Liver (tissue), 9 donors: ENCODE measurements around the gene ZYX. TPM values are rescaled to one million over a fixed set of nuclear protein-coding genes. Genes with fewer than 3 reads are reported as not detected.
A peak's percentile ranks its signal among the peaks of the same experiment; 100 is the strongest.

ENCODE experiments used
- DNase-seq: peaks from one replicate; pipeline ENCODE4 v3.0.0-alpha.2; 2017; ENCODE audit warnings: low spot score
- H3K27ac ChIP-seq, 2 donors: one replicate each; pipeline ENCODE4 v1.7.0; 2013; ENCODE audit warnings: inconsistent platforms in 2 of 2, low read length in 2 of 2, control low read depth in 1 of 2, low read depth in 1 of 2, mild to moderate bottlenecking in 1 of 2
- H3K27me3 ChIP-seq, 4 donors: one replicate each; pipeline versions ENCODE4 v1.6.1 to v1.7.0; 2013; ENCODE audit warnings: low read length in 3 of 4, inconsistent platforms in 1 of 4, mild to moderate bottlenecking in 1 of 4, moderate library complexity in 1 of 4; ENCODE audit not compliant: control insufficient read depth in 4 of 4, insufficient read depth in 4 of 4
- H3K36me3 ChIP-seq, 4 donors: one replicate each; pipeline versions ENCODE4 v1.6.1 to v1.7.0; 2013; ENCODE audit warnings: low read length in 3 of 4, mild to moderate bottlenecking in 3 of 4, low read depth in 1 of 4, moderate library complexity in 1 of 4; ENCODE audit not compliant: control insufficient read depth in 4 of 4, insufficient read depth in 3 of 4
- H3K4me1 ChIP-seq, 4 donors: one replicate each; pipeline versions ENCODE4 v1.6.1 to v1.7.0; 2013; ENCODE audit warnings: low read length in 3 of 4, mild to moderate bottlenecking in 3 of 4, moderate library complexity in 1 of 4; ENCODE audit not compliant: control insufficient read depth in 4 of 4, insufficient read depth in 4 of 4
- H3K4me3 ChIP-seq, 3 donors: one replicate each; pipeline versions ENCODE4 v1.6.1 to v1.7.0; 2013; ENCODE audit warnings: low read length in 3 of 3, control low read depth in 1 of 3, low read depth in 1 of 3, mild to moderate bottlenecking in 1 of 3
- H3K9ac ChIP-seq, 2 donors: one replicate each; pipeline ENCODE4 v1.7.0; 2013; ENCODE audit warnings: low read length in 2 of 2, mild to moderate bottlenecking in 2 of 2, moderate library complexity in 2 of 2, control low read depth in 1 of 2, low read depth in 1 of 2
- H3K9me3 ChIP-seq, 4 donors: one replicate each; pipeline versions ENCODE4 v1.6.1 to v1.7.0; 2013; ENCODE audit warnings: low read length in 3 of 4; ENCODE audit not compliant: control insufficient read depth in 4 of 4
- EGR1 ChIP-seq, 2 donors: IDR thresholded peaks; 2 replicates each; pipeline ENCODE4 v1.6.1; 2016 to 2018; ENCODE audit warnings: antibody characterized with exemption in 2 of 2, low read depth in 2 of 2
- GABPA ChIP-seq, 2 donors: IDR thresholded peaks in 1 of 2; conservative IDR thresholded peaks in 1 of 2; 2 replicates each; pipeline ENCODE4 v1.6.1; 2016; ENCODE audit warnings: antibody characterized with exemption in 2 of 2, mild to moderate bottlenecking in 1 of 2, moderate library complexity in 1 of 2
- HNF4A ChIP-seq, 2 donors: conservative IDR thresholded peaks; 2 replicates each; pipeline ENCODE4 v1.6.1; 2016; ENCODE audit warnings: antibody characterized with exemption in 2 of 2, mild to moderate bottlenecking in 2 of 2
- JUND ChIP-seq, 2 donors: IDR thresholded peaks; 2 replicates each; pipeline ENCODE4 v1.6.1; 2016; ENCODE audit warnings: antibody characterized with exemption in 2 of 2
- NR2F2 ChIP-seq: IDR thresholded peaks from 2 replicates; pipeline ENCODE4 v1.6.1; 2016; ENCODE audit warnings: antibody characterized with exemption
- RAD21 ChIP-seq, 2 donors: IDR thresholded peaks; 2 replicates each; pipeline ENCODE4 v1.6.1; 2016; ENCODE audit warnings: antibody characterized with exemption in 2 of 2, mild to moderate bottlenecking in 2 of 2
- REST ChIP-seq: IDR thresholded peaks from 2 replicates; pipeline ENCODE4 v1.6.1; 2016; ENCODE audit warnings: antibody characterized with exemption, mild to moderate bottlenecking
- RXRA ChIP-seq, 2 donors: IDR thresholded peaks; 2 replicates each; pipeline ENCODE4 v1.6.1; 2017 to 2018; ENCODE audit warnings: antibody characterized with exemption in 2 of 2, mild to moderate bottlenecking in 1 of 2
- TAF1 ChIP-seq: conservative IDR thresholded peaks from 2 replicates; pipeline ENCODE4 v1.6.1; 2016; ENCODE audit warnings: antibody characterized with exemption, mild to moderate bottlenecking
- ZBTB33 ChIP-seq: IDR thresholded peaks from 2 replicates; pipeline ENCODE4 v1.6.1; 2016; ENCODE audit warnings: antibody characterized with exemption
- WGBS: extraction: QIAGEN DNeasy Blood & Tissue Kit; methylation state at CpG from one replicate; pipeline ENCODE4 v1.1.7; 2013; 5-methylcytosine and 5-hydroxymethylcytosine counted together
- polyA plus RNA-seq, 2 donors: library from polyadenylated mRNA; stranded (reverse) in 1 of 2; unstranded in 1 of 2; fragments of 200-250 nt in 1 of 2; fragments of >200 nt in 1 of 2; fragmentation: Nextera tagmentation in 1 of 2; extraction: Ambion mirVana in 1 of 2; gene quantifications; one replicate each; pipeline versions ENCODE4 v1.2.1 to v1.2.3, GENCODE V29; 2013 to 2015
- total RNA-seq, 2 donors: library from RNA; depleted of rRNA; stranded (reverse); fragments of >200 nt; gene quantifications; one replicate each; pipeline ENCODE4 v1.2.3, GENCODE V29; 2014
- donor health status: healthy.
- donor health status: healthy.
- donor health status: healthy.
- donor health status: healthy.
- donor health status: healthy.

The ZYX gene
- total and polyA plus RNA-seq, 4 donors, result 15.4 to 49.7 (median 16.5) TPM

GRCh38 chr7:143369678-143370651 lies 11.2 kb upstream of the ZYX start:
- no peak overlapping the region for H3K27ac ChIP-seq
- no peaks in the 10 kb centered on the region for H3K36me3 ChIP-seq
- H3K9me3 ChIP-seq, result no peaks in the 10 kb centered on the region
- no peak overlapping the region for H3K9ac ChIP-seq
- H3K27me3 ChIP-seq, result no peaks in the 10 kb centered on the region
- H3K4me1 ChIP-seq, result peaks cover 0 to 6% (median 3%) of the 10 kb centered on the region in 4 donors
- no peak overlapping the region for H3K4me3 ChIP-seq
- 76% methylated on average over 12 of the region's 12 CpGs for WGBS
- DNase-seq, result no peak
- TF ChIP-seq HNF4A (conservative IDR thresholded peaks at IDR 0.05), result peak; percentile 29 to 53
- TF ChIP-seq TAF1, result no peak

- no peak for TF ChIP-seq REST
- TF ChIP-seq JUND (IDR thresholded peaks at IDR 0.05), result no peak
- TF ChIP-seq RAD21 (IDR thresholded peaks at IDR 0.05), result peak in 1 of 2 donors; percentile 3
- TF ChIP-seq RXRA (IDR thresholded peaks at IDR 0.05), result no peak
- no peak for TF ChIP-seq EGR1 (IDR thresholded peaks at IDR 0.05; ENCODE audit: low read depth in 2 of 2)
- Histone ChIP-seq H3K4me3 (no peak overlapping the region), H3K9me3 (no peaks in the 10 kb centered on the region), H3K36me3 (no peaks in the 10 kb centered on the region), H3K27me3 (no peaks in the 10 kb centered on the region), H3K9ac (no peak overlapping the region), H3K4me1 (peaks cover 0 to 6% (median 3%) of the 10 kb centered on the region in 4 donors), H3K27ac (no peak overlapping the region)
- 58% methylated on average over 4 of the region's 4 CpGs for WGBS
- DNase-seq, result no peak
These were observed 9.1 kb upstream of the ZYX start for GRCh38 chr7:143372070-143372469.

- no peak for DNase-seq
- Histone ChIP-seq H3K4me1 (peaks cover 0 to 6% (median 3%) of the 10 kb centered on the region in 4 donors), H3K27ac (no peak overlapping the region), H3K4me3 (no peak overlapping the region), H3K9ac (no peak overlapping the region), H3K36me3 (no peaks in the 10 kb centered on the region), H3K9me3 (no peaks in the 10 kb centered on the region), H3K27me3 (no peaks in the 10 kb centered on the region)
- no peak for TF ChIP-seq GABPA (IDR thresholded peaks at IDR 0.05 in 1 of 2, conservative IDR thresholded peaks at IDR 0.05 in 1 of 2)
- TF ChIP-seq RAD21 (IDR thresholded peaks at IDR 0.05), result peak; percentile 18 to 30
- no peak for TF ChIP-seq HNF4A (conservative IDR thresholded peaks at IDR 0.05)
- no peak for TF ChIP-seq JUND (IDR thresholded peaks at IDR 0.05)
- TF ChIP-seq NR2F2, result no peak
- TF ChIP-seq ZBTB33, result no peak
- 87% methylated on average over 4 of the region's 4 CpGs for WGBS
These were observed 7.8 kb upstream of the ZYX start for GRCh38 chr7:143373255-143373794.
